ENCODE measurements around the gene DPEP2NB. TPM values are rescaled to one million over a fixed set of nuclear protein-coding genes. Genes with fewer than 3 reads are reported as not detected.
A peak's percentile ranks its signal among the peaks of the same experiment; 100 is the strongest.

Gene DPEP2NB
- total RNA-seq, 2 experiments from 2014 or later: not detected

- Mint-ChIP-seq H3K36me3 (ENCODE audit: low read depth) (peaks cover 3% of the 10 kb centered on the region), H3K27me3 (ENCODE audit: low read depth) (no peaks in the 10 kb centered on the region), H3K4me3 (peak overlapping the region; percentile 97), H3K27ac (no peak overlapping the region), H3K9me3 (no peaks in the 10 kb centered on the region), H3K4me1 (ENCODE audit: low read depth) (peaks cover 10% of the 10 kb centered on the region)
- DNase-seq: no peak
- CTCF ChIA-PET: interaction anchor here (0.6 to 1.4 kb wide), 3 partner anchors 74 to 93 kb away, joined by 3 to 4 read pairs (median 3); no protein-coding TSS in a partner anchor
- intact Hi-C loops (cut with micrococcal nuclease): no loop called here
Measured at GRCh38 chr16:67966549-67967182, 49.0 kb downstream of the DPEP2NB start.

GRCh38 chr16:67965668-67966548 lies 49.8 kb downstream of the DPEP2NB start:
- intact Hi-C loops (cut with micrococcal nuclease): no loop called here
- no peak overlapping the region for H3K27ac Mint-ChIP-seq
- peaks cover 10% of the 10 kb centered on the region for H3K4me1 Mint-ChIP-seq (ENCODE audit: low read depth)

GRCh38 chr16:67964477-67965131 lies 51.1 kb downstream of the DPEP2NB start:
- Mint-ChIP-seq H3K4me1 (ENCODE audit: low read depth) (peaks cover 10% of the 10 kb centered on the region), H3K36me3 (ENCODE audit: low read depth) (peaks cover 3% of the 10 kb centered on the region), H3K9me3 (no peaks in the 10 kb centered on the region), H3K27ac (no peak overlapping the region), H3K4me3 (no peak overlapping the region), H3K27me3 (ENCODE audit: low read depth) (no peaks in the 10 kb centered on the region)
- CTCF ChIA-PET: interaction anchor here (1.2 to 1.4 kb wide), 2 partner anchors 22 to 76 kb away, joined by 3 to 5 read pairs; no protein-coding TSS in a partner anchor
- DNase-seq: no peak
- intact Hi-C loops (cut with micrococcal nuclease): no loop called here

More at GRCh38 chr16:67965668-67966548, 49.8 kb downstream of the DPEP2NB start:
- CTCF ChIA-PET: interaction anchor here (0.6 to 1.4 kb wide), 6 partner anchors 24 to 103 kb away, joined by 3 to 5 read pairs (median 3); no protein-coding TSS in a partner anchor
- H3K4me3 Mint-ChIP-seq: no peak overlapping the region
- no peaks in the 10 kb centered on the region for H3K27me3 Mint-ChIP-seq (ENCODE audit: low read depth)
- H3K9me3 Mint-ChIP-seq: no peaks in the 10 kb centered on the region
- no peak for DNase-seq
- peaks cover 3% of the 10 kb centered on the region for H3K36me3 Mint-ChIP-seq (ENCODE audit: low read depth)

GRCh38 chr16:67963662-67964321 lies 51.9 kb downstream of the DPEP2NB start:
- Mint-ChIP-seq H3K9me3 (no peaks in the 10 kb centered on the region), H3K27me3 (ENCODE audit: low read depth) (no peaks in the 10 kb centered on the region), H3K27ac (no peak overlapping the region), H3K36me3 (ENCODE audit: low read depth) (peaks cover 3% of the 10 kb centered on the region), H3K4me3 (no peak overlapping the region), H3K4me1 (ENCODE audit: low read depth) (peaks cover 10% of the 10 kb centered on the region)
- intact Hi-C loops (cut with micrococcal nuclease): no loop called here
- DNase-seq: no peak
- CTCF ChIA-PET: interaction anchor here (1.1 kb wide), 1 partner anchor 77 kb away, joined by 4 read pairs; no protein-coding TSS in a partner anchor

Other genes starting within 250 kb of the DPEP2NB start
- gene RANBP10, start 209.4 kb downstream of the DPEP2NB start, total RNA-seq: 10 to 100 TPM; 12.4 to 16.1 TPM
- under 1 TPM; 0.35 to 0.50 TPM for gene TSNAXIP1, start 209.0 kb downstream of the DPEP2NB start, total RNA-seq
- 10 to 100 TPM; 19.9 to 20.6 TPM for gene THAP11, start 173.6 kb downstream of the DPEP2NB start, total RNA-seq
- 100 to 1,000 TPM; 165 to 171 TPM for gene NUTF2, start 169.0 kb downstream of the DPEP2NB start, total RNA-seq
- 10 to 100 TPM; 43.7 to 45.8 TPM for gene CENPT, start 168.2 kb downstream of the DPEP2NB start, total RNA-seq
- 10 to 100 TPM; 72.2 to 78.7 TPM for gene EDC4, start 142.9 kb downstream of the DPEP2NB start, total RNA-seq
- gene NRN1L, start 131.0 kb downstream of the DPEP2NB start, total RNA-seq: not detected
- gene PSKH1, start 122.7 kb downstream of the DPEP2NB start, total RNA-seq: 1 to 10 TPM; 7.1 to 8.0 TPM
- 1 to 10 TPM; 1.5 to 1.8 TPM for gene CTRL, start 84.0 kb downstream of the DPEP2NB start, total RNA-seq
- 100 to 1,000 TPM; 138 to 147 TPM for gene PSMB10, start 79.1 kb downstream of the DPEP2NB start, total RNA-seq
- 10 to 100 TPM in 1 of 2 experiments, 1 to 10 TPM in 1; 9.1 to 10.0 TPM for gene LCAT, start 71.8 kb downstream of the DPEP2NB start, total RNA-seq
- 10 to 100 TPM; 24.3 to 28.9 TPM for gene SLC12A4, start 47.3 kb downstream of the DPEP2NB start, total RNA-seq
- gene DPEP3, start 35.4 kb downstream of the DPEP2NB start, total RNA-seq: under 1 TPM in 1 of 2 experiments, not detected in 1; 0.19 TPM
- gene DPEP2, start 16.4 kb downstream of the DPEP2NB start, total RNA-seq: 1 to 10 TPM; 3.1 to 3.8 TPM
- 1 to 10 TPM; 9.4 to 9.7 TPM for gene DDX28, start 7.3 kb upstream of the DPEP2NB start, total RNA-seq
- gene DUS2, start 7.4 kb upstream of the DPEP2NB start, total RNA-seq: 10 to 100 TPM; 22.9 to 25.2 TPM
- 10 to 100 TPM; 49.1 to 50.3 TPM for gene NFATC3, start 69.5 kb upstream of the DPEP2NB start, total RNA-seq
- gene ESRP2, start 220.2 kb upstream of the DPEP2NB start, total RNA-seq: under 1 TPM; 0.21 to 0.35 TPM
- gene PLA2G15, start 229.5 kb upstream of the DPEP2NB start, total RNA-seq: 1 to 10 TPM; 4.2 to 5.4 TPM
- 10 to 100 TPM; 79.4 to 83.4 TPM for gene SLC7A6, start 248.6 kb upstream of the DPEP2NB start, total RNA-seq

Measured in activated naive CD4-positive, alpha-beta T cell treated with anti-CD3 and anti-CD28 coated beads for 36 hours (primary cell).